H9 (cell line): ENCODE measurements around the gene PEX7. TPM values are rescaled to one million over a fixed set of nuclear protein-coding genes. Genes with fewer than 3 reads are reported as not detected.

Experiments
- DNase-seq: peaks from one replicate; pipeline ENCODE4 v3.0.0-alpha.2; 2017
- H2AFZ ChIP-seq: one replicate; pipeline ENCODE4 v1.6.1; 2013; ENCODE audit warnings: mild to moderate bottlenecking, low read length, control low read depth, moderate library complexity
- H2AK5ac ChIP-seq: 2 replicates; pipeline ENCODE4 v1.6.1; 2013; ENCODE audit warnings: low read length, control low read depth, mixed read lengths; ENCODE audit not compliant: insufficient read length
- H2BK120ac ChIP-seq: one replicate; pipeline ENCODE4 v1.6.1; 2013; ENCODE audit warnings: low read depth, mild to moderate bottlenecking, low read length, control low read depth, inconsistent platforms; ENCODE audit not compliant: poor library complexity, severe bottlenecking
- H2BK12ac ChIP-seq: 2 replicates; pipeline ENCODE4 v1.6.1; 2013; ENCODE audit warnings: low read length, control low read depth, mixed read lengths, low read depth; ENCODE audit not compliant: insufficient read length
- H2BK15ac ChIP-seq: 2 replicates; pipeline ENCODE4 v1.6.1; 2013; ENCODE audit warnings: low read depth, low read length, control low read depth
- H2BK20ac ChIP-seq: one replicate; pipeline ENCODE4 v1.6.1; 2013; ENCODE audit warnings: low read depth, mild to moderate bottlenecking, low read length, control low read depth, inconsistent platforms; ENCODE audit not compliant: poor library complexity, severe bottlenecking
- H2BK5ac ChIP-seq: 2 replicates; pipeline ENCODE4 v1.6.1; 2013; ENCODE audit warnings: low read length, control low read depth, mixed read lengths; ENCODE audit not compliant: insufficient read length
- H3K14ac ChIP-seq: 2 replicates; pipeline ENCODE4 v1.6.1; 2013; ENCODE audit warnings: low read length, control low read depth; ENCODE audit not compliant: insufficient read depth
- H3K18ac ChIP-seq: 2 replicates; pipeline ENCODE4 v1.6.1; 2013; ENCODE audit warnings: low read depth, mild to moderate bottlenecking, mixed read lengths, low read length, control low read depth; ENCODE audit not compliant: insufficient read length
- H3K23ac ChIP-seq: 2 replicates; pipeline ENCODE4 v1.6.1; 2013; ENCODE audit warnings: low read length, control low read depth, mixed read lengths, low read depth; ENCODE audit not compliant: insufficient read length
- H3K23me2 ChIP-seq: 2 replicates; pipeline ENCODE4 v1.6.1; 2013; ENCODE audit warnings: low read depth, mild to moderate bottlenecking, mixed read lengths, low read length, control low read depth; ENCODE audit not compliant: insufficient read length, poor library complexity, severe bottlenecking
- H3K27ac ChIP-seq: 2 replicates; pipeline ENCODE4 v1.5.1; 2013; ENCODE audit warnings: low read length, control low read depth, mixed read lengths, low read depth; ENCODE audit not compliant: insufficient read length
- H3K27me3 ChIP-seq: 2 replicates; pipeline ENCODE4 v1.6.1; 2013; ENCODE audit warnings: low read length, control low read depth, inconsistent platforms; ENCODE audit not compliant: insufficient read depth
- H3K4ac ChIP-seq: 2 replicates; pipeline ENCODE4 v1.6.1; 2013; ENCODE audit warnings: low read depth, mild to moderate bottlenecking, control low read depth, inconsistent platforms, low read length, moderate library complexity
- H3K4me1 ChIP-seq: 2 replicates; pipeline ENCODE4 v1.6.1; 2013; ENCODE audit warnings: low read length, control low read depth, inconsistent platforms; ENCODE audit not compliant: insufficient read depth
- H3K4me2 ChIP-seq: 2 replicates; pipeline ENCODE4 v1.6.1; 2013; ENCODE audit warnings: low read length, control low read depth, mixed read lengths; ENCODE audit not compliant: insufficient read length, insufficient read depth
- H3K56ac ChIP-seq: 2 replicates; pipeline ENCODE4 v1.6.1; 2013; ENCODE audit warnings: low read depth, mild to moderate bottlenecking, mixed read lengths, low read length, control low read depth; ENCODE audit not compliant: insufficient read length
- H3K79me1 ChIP-seq: 2 replicates; pipeline ENCODE4 v1.6.1; 2013; ENCODE audit warnings: low read depth, mild to moderate bottlenecking, moderate library complexity, low read length, control low read depth, inconsistent platforms; ENCODE audit not compliant: insufficient read depth, poor library complexity, severe bottlenecking
- H3K79me2 ChIP-seq: 2 replicates; pipeline ENCODE4 v1.6.1; 2013; ENCODE audit warnings: low read length, control low read depth, inconsistent platforms; ENCODE audit not compliant: insufficient read depth
- H3K9ac ChIP-seq: 2 replicates; pipeline ENCODE4 v1.6.1; 2013; ENCODE audit warnings: low read length, control low read depth, mixed read lengths; ENCODE audit not compliant: insufficient read length; ENCODE audit errors: extremely low read depth
- H3K9me3 ChIP-seq: one replicate; pipeline ENCODE4 v1.6.1; 2013; ENCODE audit warnings: low read depth, low read length, inconsistent platforms; ENCODE audit not compliant: control insufficient read depth
- H3T11ph ChIP-seq: one replicate; pipeline ENCODE4 v1.6.1; 2013; ENCODE audit warnings: mild to moderate bottlenecking, low read length, control low read depth, inconsistent platforms
- H4K20me1 ChIP-seq: one replicate; pipeline ENCODE4 v1.6.1; 2013; ENCODE audit not compliant: control insufficient read depth, insufficient read length, insufficient read depth
- H4K5ac ChIP-seq: 2 replicates; pipeline ENCODE4 v1.6.1; 2013; ENCODE audit warnings: low read depth, mild to moderate bottlenecking, mixed read lengths, low read length, control low read depth; ENCODE audit not compliant: insufficient read length
- H4K8ac ChIP-seq: replicated peaks from 2 replicates; pipeline ENCODE4 v1.6.1; 2013; ENCODE audit warnings: low read length, control low read depth, mixed read lengths, low read depth; ENCODE audit not compliant: insufficient read length
- H4K91ac ChIP-seq: 2 replicates; pipeline ENCODE4 v1.6.1; 2013; ENCODE audit warnings: low read depth, mild to moderate bottlenecking, moderate library complexity, mixed read lengths, low read length, control low read depth; ENCODE audit not compliant: insufficient read length
- H3K27ac Mint-ChIP-seq, 3 experiments: 2 replicates in 2 of 3; 3 replicates in 1 of 3; pipeline ENCODE4 v1.8.0; 2020 to 2021; ENCODE audit warnings: mixed read lengths in 3 of 3, mild to moderate bottlenecking in 1 of 3, moderate library complexity in 1 of 3
- H3K27me3 Mint-ChIP-seq: 2 replicates; pipeline ENCODE4 v1.8.0; 2021; ENCODE audit warnings: low read depth, mild to moderate bottlenecking, moderate library complexity, mixed read lengths
- H3K36me3 Mint-ChIP-seq, 3 experiments: 2 replicates in 2 of 3; 3 replicates in 1 of 3; pipeline ENCODE4 v1.8.0; 2020 to 2021; ENCODE audit warnings: low read depth in 3 of 3, mixed read lengths in 3 of 3; ENCODE audit not compliant: insufficient read depth in 1 of 3
- H3K4me1 Mint-ChIP-seq, 2 experiments: 2 replicates each; pipeline ENCODE4 v1.8.0; 2020; ENCODE audit warnings: mixed read lengths in 2 of 2
- H3K4me3 Mint-ChIP-seq, 2 experiments: 2 replicates in 1 of 2; 3 replicates in 1 of 2; pipeline ENCODE4 v1.8.0; 2020 to 2021; ENCODE audit warnings: mild to moderate bottlenecking in 2 of 2, mixed read lengths in 2 of 2, moderate library complexity in 1 of 2
- H3K9me3 Mint-ChIP-seq, 2 experiments: 2 replicates in 1 of 2; 3 replicates in 1 of 2; pipeline ENCODE4 v1.8.0; 2020; ENCODE audit warnings: mild to moderate bottlenecking in 2 of 2, mixed read lengths in 2 of 2, moderate library complexity in 1 of 2
- CTCF ChIP-seq: fragments of 200-600 bp; sonication (generic); conservative IDR thresholded peaks from 3 replicates; pipeline ENCODE4 v1.8.0; 2021; ENCODE audit warnings: antibody characterized with exemption, mild to moderate bottlenecking
- WGBS: extraction: QIAGEN DNeasy Blood & Tissue Kit; methylation state at CpG from one replicate; pipeline ENCODE4 v1.1.7; 2013; ENCODE audit warnings: missing lambda C conversion rate, low lambda C conversion rate, mixed read lengths; ENCODE audit not compliant: insufficient read length; ENCODE audit errors: extremely low coverage; 5-methylcytosine and 5-hydroxymethylcytosine counted together
- total RNA-seq: library from RNA; stranded (reverse); gene quantifications from 2 replicates; pipeline ENCODE4 v1.2.1, GENCODE V29; 2021

PEX7 gene
- total RNA-seq, 1 experiment from 2014 or later, result 8.4 TPM

- Histone ChIP-seq H3K27ac (no peak overlapping the region), H2BK5ac (no peak overlapping the region), H3K9me3 (no peaks in the 10 kb centered on the region), H3K23me2 (no peaks in the 10 kb centered on the region), H4K91ac (no peak overlapping the region), H2AK5ac (no peak overlapping the region), H3K18ac (no peak overlapping the region), H2BK20ac (no peak overlapping the region), H3K79me1 (no peaks in the 10 kb centered on the region), H3K4me1 (no peaks in the 10 kb centered on the region), H3K9ac (no peak overlapping the region), H3K4ac (no peak overlapping the region), H4K5ac (no peak overlapping the region), H4K8ac (no peak overlapping the region), H3K4me2 (no peak overlapping the region), H3K14ac (no peak overlapping the region), H2AFZ (no peak overlapping the region), H3K23ac (no peak overlapping the region), H3K56ac (no peak overlapping the region), H4K20me1 (no peaks in the 10 kb centered on the region), H3T11ph (no peak overlapping the region), H3K79me2 (no peaks in the 10 kb centered on the region), H2BK12ac (no peak overlapping the region), H2BK120ac (no peak overlapping the region), H3K27me3 (no peaks in the 10 kb centered on the region), H2BK15ac (no peak overlapping the region)
- no CpG with 5 or more reads among the region's 2 CpGs for WGBS
- peaks cover 0 to 5% of the 10 kb centered on the region in 2 experiments; a peak in 2 of 5 replicates for H3K9me3 Mint-ChIP-seq
- H3K4me3 Mint-ChIP-seq, result no peak overlapping the region
- TF ChIP-seq CTCF, result no peak
- H3K36me3 Mint-ChIP-seq, result peaks cover 0 to 3% (median 0%) of the 10 kb centered on the region in 3 experiments; a peak in 1 of 7 replicates
- no peaks in the 10 kb centered on the region for H3K4me1 Mint-ChIP-seq
- no peaks in the 10 kb centered on the region; the same call in 1 of the 2 replicates for H3K27me3 Mint-ChIP-seq
- no peak for DNase-seq
- H3K27ac Mint-ChIP-seq, result no peak overlapping the region
Observed at GRCh38 chr6:136801581-136801980, 20.8 kb upstream of the PEX7 start.
